ENCODE results near the gene MED25.
A peak's percentile ranks its signal among the peaks of the same experiment; 100 is the strongest.

Gene MED25

GRCh38 chr19:49873834-49874233 is 55.7 kb downstream of the MED25 start:
- no peak for DNase-seq (ENCODE audit: low read depth in 2 of 2)

DNA sequence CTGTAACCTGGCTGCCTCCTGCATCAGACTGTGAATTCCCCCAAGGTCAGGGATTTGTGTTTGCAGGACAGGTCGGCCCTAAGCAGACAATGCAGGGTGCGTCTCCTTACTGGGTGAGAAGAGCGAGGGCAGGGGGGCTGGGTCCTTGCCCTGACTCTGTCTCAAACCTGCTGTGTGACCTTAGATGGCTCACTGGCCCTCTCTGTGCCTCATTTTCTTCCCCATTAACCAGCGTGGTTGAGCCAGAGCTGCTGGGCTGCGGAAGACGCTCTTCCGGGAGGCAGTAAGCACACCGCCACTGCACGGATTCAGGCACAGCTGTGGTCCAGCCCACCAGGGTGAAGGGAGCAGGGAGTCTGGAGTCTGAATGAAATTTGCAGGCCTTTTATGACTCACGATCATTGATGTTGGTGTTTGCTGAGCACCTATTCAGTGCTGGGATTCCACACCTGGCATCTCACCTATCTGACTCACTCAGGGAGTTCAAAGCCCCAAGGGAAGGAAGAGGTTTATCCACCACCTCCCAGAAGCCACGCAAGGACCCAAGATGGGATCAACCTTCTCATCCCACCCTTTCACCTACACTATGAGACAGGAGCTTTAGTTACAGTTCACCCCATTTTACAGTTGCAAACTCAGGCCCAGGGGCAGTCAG is 56.5 kb downstream of the MED25 start:
- no peak for DNase-seq (ENCODE audit: low read depth in 2 of 2)

GRCh38 chr19:49875177-49875576 is 57.1 kb downstream of the MED25 start:
- DNase-seq (ENCODE audit: low read depth in 2 of 2), result no peak

GRCh38 chr19:49875857-49876421 is 57.9 kb downstream of the MED25 start:
- DNase-seq (ENCODE audit: low read depth in 2 of 2), result no peak

- DNase-seq (ENCODE audit: low read depth in 2 of 2), result peak; percentile 95 to 96
These were observed 58.4 kb downstream of the MED25 start for GRCh38 chr19:49876422-49877019.

- DNase-seq (ENCODE audit: low read depth in 2 of 2), result peak; percentile 98
These were observed 59.2 kb downstream of the MED25 start, which contains the start of the genes AKT1S1 and TBC1D17 for GRCh38 chr19:49877020-49877878. TSS of gene AKT1S1 (minus strand) at chr19:49877355. CDS start at chr19:49873295, 4,060 bp downstream. TSS of gene TBC1D17 (plus strand) at chr19:49877702. CDS start at chr19:49877724, 22 bp downstream.

GRCh38 chr19:49877879-49878743 is 60.0 kb downstream of the MED25 start:
- peak; percentile 93 to 97 for DNase-seq (ENCODE audit: low read depth in 2 of 2)

GRCh38 chr19:49878744-49879070 is 60.6 kb downstream of the MED25 start:
- no peak for DNase-seq (ENCODE audit: low read depth in 2 of 2)

DNA sequence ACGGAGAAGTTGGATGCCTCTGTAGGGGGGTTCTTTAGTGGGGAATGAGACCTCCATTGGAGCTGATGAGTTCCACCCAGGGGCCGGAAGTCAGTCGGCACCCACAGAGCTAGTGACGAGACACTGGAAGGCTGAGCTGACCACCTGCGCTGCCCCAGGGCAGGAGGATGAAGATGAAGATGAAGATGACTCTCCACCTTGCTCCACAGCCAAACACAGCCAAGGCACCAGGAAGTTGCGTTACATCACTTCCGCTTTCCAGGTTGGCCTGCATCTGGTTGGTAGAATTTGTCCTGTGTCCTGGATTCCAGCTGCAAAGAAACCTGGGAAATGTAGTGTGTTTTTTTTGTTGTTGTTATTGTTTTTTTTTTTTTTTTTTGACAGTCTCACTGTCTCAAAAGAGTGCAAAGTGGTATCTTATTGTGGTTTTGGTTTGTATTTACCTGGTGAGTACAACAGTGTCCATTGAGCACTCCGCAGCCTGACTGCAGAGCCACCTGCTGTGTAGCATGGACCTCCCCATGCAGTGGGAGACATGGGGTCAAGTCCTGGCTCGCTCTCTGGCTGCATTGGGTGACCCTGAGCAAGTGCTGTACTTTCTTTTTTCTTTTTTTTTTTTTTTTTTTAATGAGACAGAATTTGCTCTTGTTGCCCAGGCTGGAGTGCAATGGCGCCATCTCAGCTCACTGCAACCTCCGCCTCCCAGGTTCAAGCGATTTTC is 61.3 kb downstream of the MED25 start:
- no peak for DNase-seq (ENCODE audit: low read depth in 2 of 2)

DNA sequence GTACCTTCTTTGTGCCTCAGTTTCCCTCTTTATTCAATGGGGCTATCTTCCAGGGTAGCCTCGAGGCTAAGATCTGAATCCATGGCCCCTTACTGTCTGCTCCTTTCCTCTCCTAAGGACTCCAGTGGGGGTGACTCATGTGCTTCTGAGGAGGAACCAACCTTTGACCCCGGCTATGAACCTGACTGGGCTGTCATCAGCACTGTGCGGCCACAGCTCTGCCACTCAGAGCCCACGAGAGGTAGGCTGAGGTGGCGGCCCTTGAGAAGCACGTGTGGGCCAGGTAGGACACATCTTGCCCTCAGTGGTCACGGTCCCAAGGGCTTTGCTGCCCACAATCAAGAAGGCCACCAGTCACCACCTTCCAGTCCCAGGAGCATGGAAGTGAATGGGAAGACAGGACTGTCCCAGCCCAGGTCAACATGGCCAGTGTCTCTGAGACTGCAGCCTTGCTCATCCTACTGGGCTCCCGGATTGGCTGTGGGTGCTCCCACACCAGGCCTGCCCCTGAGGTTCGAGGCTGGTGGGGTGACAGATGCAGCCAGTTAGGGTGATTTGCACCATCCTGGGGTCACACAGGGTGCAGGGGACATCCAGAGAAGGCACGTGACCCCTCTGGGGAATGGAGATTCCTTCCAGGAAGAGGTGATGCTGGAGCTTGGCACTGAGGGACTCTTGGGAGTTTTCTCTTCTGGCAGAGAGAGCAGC is 62.2 kb downstream of the MED25 start:
- no peak for DNase-seq (ENCODE audit: low read depth in 2 of 2)

GRCh38 chr19:49881186-49881585 is 63.1 kb downstream of the MED25 start:
- DNase-seq (ENCODE audit: low read depth in 2 of 2), result no peak

DNA sequence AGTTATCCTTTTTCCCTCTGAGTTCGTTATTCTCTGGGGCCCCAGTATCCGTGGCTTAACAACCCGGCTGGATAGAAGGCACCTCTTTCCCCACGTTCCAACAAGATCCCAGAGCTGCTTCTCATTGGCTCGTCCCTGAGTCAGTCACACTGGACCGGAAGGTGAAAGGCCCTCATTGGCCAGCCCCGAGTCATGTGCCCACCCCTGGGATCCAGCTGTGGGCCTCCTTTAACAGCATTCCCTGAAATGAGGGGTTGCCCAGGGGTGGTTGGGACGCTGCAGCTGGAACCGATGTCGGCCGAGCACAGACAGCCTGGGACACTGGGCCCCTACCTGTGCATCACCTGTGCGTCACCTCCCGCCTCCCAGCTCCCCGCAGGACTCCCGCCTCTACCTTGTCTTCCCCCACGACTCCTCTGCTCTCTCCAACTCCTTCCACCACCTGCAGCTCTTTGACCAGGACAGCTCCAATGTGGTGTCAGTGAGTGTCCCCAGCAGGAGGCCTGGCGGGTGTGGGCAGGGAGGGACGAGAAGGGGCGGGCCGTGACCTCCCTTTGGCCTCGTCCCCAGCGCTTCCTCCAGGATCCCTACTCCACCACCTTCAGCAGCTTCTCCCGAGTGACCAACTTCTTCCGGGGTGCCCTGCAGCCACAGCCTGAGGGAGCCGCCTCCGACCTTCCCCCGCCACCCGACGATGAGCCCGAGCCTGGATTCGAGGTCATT is 63.7 kb downstream of the MED25 start:
- no peak for DNase-seq (ENCODE audit: low read depth in 2 of 2)

DNA sequence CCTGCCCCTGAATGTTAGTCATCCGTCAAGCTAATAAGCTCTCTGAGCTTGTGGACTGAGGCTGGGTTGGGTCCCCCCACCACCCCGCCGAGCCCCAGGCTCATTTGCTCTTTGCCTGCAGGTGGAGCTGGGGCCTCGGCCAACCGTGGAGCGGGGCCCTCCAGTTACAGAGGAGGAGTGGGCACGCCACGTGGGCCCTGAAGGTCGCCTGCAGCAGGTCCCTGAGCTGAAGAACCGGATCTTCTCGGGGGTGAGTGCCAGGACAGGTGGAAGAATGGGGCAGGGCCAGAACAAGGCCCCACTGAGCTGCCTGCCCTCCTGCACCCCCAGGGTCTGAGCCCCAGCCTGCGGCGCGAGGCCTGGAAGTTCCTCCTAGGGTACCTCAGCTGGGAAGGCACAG is 64.6 kb downstream of the MED25 start:
- DNase-seq (ENCODE audit: low read depth in 2 of 2), result no peak

GRCh38 chr19:49883094-49883493 is 65.0 kb downstream of the MED25 start:
- no peak for DNase-seq (ENCODE audit: low read depth in 2 of 2)

DNA sequence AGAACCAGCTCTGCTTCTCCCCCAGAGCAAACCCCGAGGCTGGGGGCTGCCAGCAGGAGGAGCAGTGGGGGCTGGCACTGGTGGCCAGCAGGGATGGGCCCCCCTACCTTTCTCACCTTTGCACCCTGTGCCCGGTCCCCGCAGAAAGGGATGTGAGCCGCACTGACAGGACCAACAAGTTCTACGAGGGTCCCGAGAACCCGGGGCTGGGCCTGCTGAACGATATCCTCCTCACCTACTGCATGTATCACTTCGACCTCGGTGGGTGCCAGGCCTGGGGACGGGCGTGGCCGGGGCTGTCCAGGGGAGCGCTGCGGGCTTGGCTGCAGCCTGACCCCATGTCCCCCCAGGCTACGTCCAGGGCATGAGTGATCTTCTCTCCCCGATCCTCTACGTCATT is 66.0 kb downstream of the MED25 start:
- DNase-seq (ENCODE audit: low read depth in 2 of 2), result no peak

- DNase-seq (ENCODE audit: low read depth in 2 of 2), result no peak
These were observed 66.7 kb downstream of the MED25 start for GRCh38 chr19:49884760-49885159.

Data from stimulated activated CD8-positive, alpha-beta memory T cell treated with anti-CD3 and anti-CD28 coated beads, Interleukin-2, amount 100 ng/mL, for 1 hour (primary cell).